PC-3 (cell line): ENCODE measurements around the gene NAALADL1.

Experiments used
- EZH2 ChIP-seq: fragments of 300-600 bp; sonication (generic); IDR thresholded peaks from one replicate; pipeline ENCODE4 v1.6.1; 2017; ENCODE audit warnings: antibody characterized with exemption, mild to moderate bottlenecking, low read length; ENCODE audit not compliant: unreplicated experiment
- EZH2phosphoT487 ChIP-seq: fragments of 300-600 bp; sonication (generic); IDR thresholded peaks from 2 replicates; pipeline ENCODE4 v1.6.1; 2018; ENCODE audit warnings: mild to moderate bottlenecking, antibody characterized with exemption, low read length, borderline replicate concordance
- TF ChIP-seq, protein P1 (sequence below): fragments of 300-600 bp; sonication (generic); conservative IDR thresholded peaks from 2 replicates; pipeline ENCODE4 v1.5.1; 2017; ENCODE audit warnings: antibody characterized with exemption, low read depth, mild to moderate bottlenecking, low read length

DNA sequence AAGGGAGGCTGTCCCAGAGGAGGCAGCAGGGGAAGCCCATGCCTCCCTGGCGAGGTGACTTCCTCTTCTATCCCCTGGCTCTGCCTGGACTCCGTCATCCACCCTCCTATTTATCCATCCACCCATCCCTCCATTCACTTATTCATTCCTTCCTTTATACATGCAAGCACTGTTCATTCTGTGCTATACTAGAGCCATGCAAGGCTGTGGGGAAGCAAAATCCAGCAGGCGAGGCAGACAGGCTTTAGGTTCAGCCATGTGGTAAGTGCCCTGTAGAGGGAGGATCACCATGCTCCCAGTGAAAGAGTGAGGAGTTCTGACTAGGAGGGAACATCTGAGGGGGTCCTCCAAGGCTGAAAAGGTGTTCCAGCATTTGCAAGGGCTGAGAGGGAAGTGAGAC is 1.2 kb upstream of the NAALADL1 start:
- TF ChIP-seq, protein P1, sequence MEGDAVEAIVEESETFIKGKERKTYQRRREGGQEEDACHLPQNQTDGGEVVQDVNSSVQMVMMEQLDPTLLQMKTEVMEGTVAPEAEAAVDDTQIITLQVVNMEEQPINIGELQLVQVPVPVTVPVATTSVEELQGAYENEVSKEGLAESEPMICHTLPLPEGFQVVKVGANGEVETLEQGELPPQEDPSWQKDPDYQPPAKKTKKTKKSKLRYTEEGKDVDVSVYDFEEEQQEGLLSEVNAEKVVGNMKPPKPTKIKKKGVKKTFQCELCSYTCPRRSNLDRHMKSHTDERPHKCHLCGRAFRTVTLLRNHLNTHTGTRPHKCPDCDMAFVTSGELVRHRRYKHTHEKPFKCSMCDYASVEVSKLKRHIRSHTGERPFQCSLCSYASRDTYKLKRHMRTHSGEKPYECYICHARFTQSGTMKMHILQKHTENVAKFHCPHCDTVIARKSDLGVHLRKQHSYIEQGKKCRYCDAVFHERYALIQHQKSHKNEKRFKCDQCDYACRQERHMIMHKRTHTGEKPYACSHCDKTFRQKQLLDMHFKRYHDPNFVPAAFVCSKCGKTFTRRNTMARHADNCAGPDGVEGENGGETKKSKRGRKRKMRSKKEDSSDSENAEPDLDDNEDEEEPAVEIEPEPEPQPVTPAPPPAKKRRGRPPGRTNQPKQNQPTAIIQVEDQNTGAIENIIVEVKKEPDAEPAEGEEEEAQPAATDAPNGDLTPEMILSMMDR = no peak
- TF ChIP-seq EZH2phosphoT487 (no peak), EZH2 (no peak)
